H9 (cell line): Measurements from ENCODE around the gene PIP4K2A. TPM values are rescaled to one million over a fixed set of nuclear protein-coding genes. Genes with fewer than 3 reads are reported as not detected.
A peak's percentile ranks its signal among the peaks of the same experiment; 100 is the strongest.

Experiments
- DNase-seq: peaks from one replicate; pipeline ENCODE4 v3.0.0-alpha.2; 2017
- H2AFZ ChIP-seq: one replicate; pipeline ENCODE4 v1.6.1; 2013; ENCODE audit warnings: mild to moderate bottlenecking, low read length, control low read depth, moderate library complexity
- H2AK5ac ChIP-seq: 2 replicates; pipeline ENCODE4 v1.6.1; 2013; ENCODE audit warnings: low read length, control low read depth, mixed read lengths; ENCODE audit not compliant: insufficient read length
- H2BK120ac ChIP-seq: one replicate; pipeline ENCODE4 v1.6.1; 2013; ENCODE audit warnings: low read depth, mild to moderate bottlenecking, low read length, control low read depth, inconsistent platforms; ENCODE audit not compliant: poor library complexity, severe bottlenecking
- H2BK12ac ChIP-seq: 2 replicates; pipeline ENCODE4 v1.6.1; 2013; ENCODE audit warnings: low read length, control low read depth, mixed read lengths, low read depth; ENCODE audit not compliant: insufficient read length
- H2BK15ac ChIP-seq: 2 replicates; pipeline ENCODE4 v1.6.1; 2013; ENCODE audit warnings: low read depth, low read length, control low read depth
- H2BK20ac ChIP-seq: one replicate; pipeline ENCODE4 v1.6.1; 2013; ENCODE audit warnings: low read depth, mild to moderate bottlenecking, low read length, control low read depth, inconsistent platforms; ENCODE audit not compliant: poor library complexity, severe bottlenecking
- H2BK5ac ChIP-seq: 2 replicates; pipeline ENCODE4 v1.6.1; 2013; ENCODE audit warnings: low read length, control low read depth, mixed read lengths; ENCODE audit not compliant: insufficient read length
- H3K14ac ChIP-seq: 2 replicates; pipeline ENCODE4 v1.6.1; 2013; ENCODE audit warnings: low read length, control low read depth; ENCODE audit not compliant: insufficient read depth
- H3K18ac ChIP-seq: 2 replicates; pipeline ENCODE4 v1.6.1; 2013; ENCODE audit warnings: low read depth, mild to moderate bottlenecking, mixed read lengths, low read length, control low read depth; ENCODE audit not compliant: insufficient read length
- H3K23ac ChIP-seq: 2 replicates; pipeline ENCODE4 v1.6.1; 2013; ENCODE audit warnings: low read length, control low read depth, mixed read lengths, low read depth; ENCODE audit not compliant: insufficient read length
- H3K23me2 ChIP-seq: 2 replicates; pipeline ENCODE4 v1.6.1; 2013; ENCODE audit warnings: low read depth, mild to moderate bottlenecking, mixed read lengths, low read length, control low read depth; ENCODE audit not compliant: insufficient read length, poor library complexity, severe bottlenecking
- H3K27ac ChIP-seq: 2 replicates; pipeline ENCODE4 v1.5.1; 2013; ENCODE audit warnings: low read length, control low read depth, mixed read lengths, low read depth; ENCODE audit not compliant: insufficient read length
- H3K27me3 ChIP-seq: 2 replicates; pipeline ENCODE4 v1.6.1; 2013; ENCODE audit warnings: low read length, control low read depth, inconsistent platforms; ENCODE audit not compliant: insufficient read depth
- H3K4ac ChIP-seq: 2 replicates; pipeline ENCODE4 v1.6.1; 2013; ENCODE audit warnings: low read depth, mild to moderate bottlenecking, control low read depth, inconsistent platforms, low read length, moderate library complexity
- H3K4me1 ChIP-seq: 2 replicates; pipeline ENCODE4 v1.6.1; 2013; ENCODE audit warnings: low read length, control low read depth, inconsistent platforms; ENCODE audit not compliant: insufficient read depth
- H3K4me2 ChIP-seq: 2 replicates; pipeline ENCODE4 v1.6.1; 2013; ENCODE audit warnings: low read length, control low read depth, mixed read lengths; ENCODE audit not compliant: insufficient read length, insufficient read depth
- H3K56ac ChIP-seq: 2 replicates; pipeline ENCODE4 v1.6.1; 2013; ENCODE audit warnings: low read depth, mild to moderate bottlenecking, mixed read lengths, low read length, control low read depth; ENCODE audit not compliant: insufficient read length
- H3K79me1 ChIP-seq: 2 replicates; pipeline ENCODE4 v1.6.1; 2013; ENCODE audit warnings: low read depth, mild to moderate bottlenecking, moderate library complexity, low read length, control low read depth, inconsistent platforms; ENCODE audit not compliant: insufficient read depth, poor library complexity, severe bottlenecking
- H3K79me2 ChIP-seq: 2 replicates; pipeline ENCODE4 v1.6.1; 2013; ENCODE audit warnings: low read length, control low read depth, inconsistent platforms; ENCODE audit not compliant: insufficient read depth
- H3K9ac ChIP-seq: 2 replicates; pipeline ENCODE4 v1.6.1; 2013; ENCODE audit warnings: low read length, control low read depth, mixed read lengths; ENCODE audit not compliant: insufficient read length; ENCODE audit errors: extremely low read depth
- H3K9me3 ChIP-seq: one replicate; pipeline ENCODE4 v1.6.1; 2013; ENCODE audit warnings: low read depth, low read length, inconsistent platforms; ENCODE audit not compliant: control insufficient read depth
- H3T11ph ChIP-seq: one replicate; pipeline ENCODE4 v1.6.1; 2013; ENCODE audit warnings: mild to moderate bottlenecking, low read length, control low read depth, inconsistent platforms
- H4K20me1 ChIP-seq: one replicate; pipeline ENCODE4 v1.6.1; 2013; ENCODE audit not compliant: control insufficient read depth, insufficient read length, insufficient read depth
- H4K5ac ChIP-seq: 2 replicates; pipeline ENCODE4 v1.6.1; 2013; ENCODE audit warnings: low read depth, mild to moderate bottlenecking, mixed read lengths, low read length, control low read depth; ENCODE audit not compliant: insufficient read length
- H4K8ac ChIP-seq: replicated peaks from 2 replicates; pipeline ENCODE4 v1.6.1; 2013; ENCODE audit warnings: low read length, control low read depth, mixed read lengths, low read depth; ENCODE audit not compliant: insufficient read length
- H4K91ac ChIP-seq: 2 replicates; pipeline ENCODE4 v1.6.1; 2013; ENCODE audit warnings: low read depth, mild to moderate bottlenecking, moderate library complexity, mixed read lengths, low read length, control low read depth; ENCODE audit not compliant: insufficient read length
- H3K27ac Mint-ChIP-seq, 3 experiments: 2 replicates in 2 of 3; 3 replicates in 1 of 3; pipeline ENCODE4 v1.8.0; 2020 to 2021; ENCODE audit warnings: mixed read lengths in 3 of 3, mild to moderate bottlenecking in 1 of 3, moderate library complexity in 1 of 3
- H3K27me3 Mint-ChIP-seq: 2 replicates; pipeline ENCODE4 v1.8.0; 2021; ENCODE audit warnings: low read depth, mild to moderate bottlenecking, moderate library complexity, mixed read lengths
- H3K36me3 Mint-ChIP-seq, 3 experiments: 2 replicates in 2 of 3; 3 replicates in 1 of 3; pipeline ENCODE4 v1.8.0; 2020 to 2021; ENCODE audit warnings: low read depth in 3 of 3, mixed read lengths in 3 of 3; ENCODE audit not compliant: insufficient read depth in 1 of 3
- H3K4me1 Mint-ChIP-seq, 2 experiments: 2 replicates each; pipeline ENCODE4 v1.8.0; 2020; ENCODE audit warnings: mixed read lengths in 2 of 2
- H3K4me3 Mint-ChIP-seq, 2 experiments: 2 replicates in 1 of 2; 3 replicates in 1 of 2; pipeline ENCODE4 v1.8.0; 2020 to 2021; ENCODE audit warnings: mild to moderate bottlenecking in 2 of 2, mixed read lengths in 2 of 2, moderate library complexity in 1 of 2
- H3K9me3 Mint-ChIP-seq, 2 experiments: 2 replicates in 1 of 2; 3 replicates in 1 of 2; pipeline ENCODE4 v1.8.0; 2020; ENCODE audit warnings: mild to moderate bottlenecking in 2 of 2, mixed read lengths in 2 of 2, moderate library complexity in 1 of 2
- WGBS: extraction: QIAGEN DNeasy Blood & Tissue Kit; methylation state at CpG from one replicate; pipeline ENCODE4 v1.1.7; 2013; ENCODE audit warnings: missing lambda C conversion rate, low lambda C conversion rate, mixed read lengths; ENCODE audit not compliant: insufficient read length; ENCODE audit errors: extremely low coverage; 5-methylcytosine and 5-hydroxymethylcytosine counted together
- total RNA-seq: library from RNA; stranded (reverse); gene quantifications from 2 replicates; pipeline ENCODE4 v1.2.1, GENCODE V29; 2021
- TF ChIP-seq, protein P1 (sequence below): fragments of 200-600 bp; sonication (generic); conservative IDR thresholded peaks from 3 replicates; pipeline ENCODE4 v1.8.0; 2021; ENCODE audit warnings: antibody characterized with exemption, mild to moderate bottlenecking

The PIP4K2A gene
- total RNA-seq, 1 experiment from 2014 or later = 33.6 TPM

DNA sequence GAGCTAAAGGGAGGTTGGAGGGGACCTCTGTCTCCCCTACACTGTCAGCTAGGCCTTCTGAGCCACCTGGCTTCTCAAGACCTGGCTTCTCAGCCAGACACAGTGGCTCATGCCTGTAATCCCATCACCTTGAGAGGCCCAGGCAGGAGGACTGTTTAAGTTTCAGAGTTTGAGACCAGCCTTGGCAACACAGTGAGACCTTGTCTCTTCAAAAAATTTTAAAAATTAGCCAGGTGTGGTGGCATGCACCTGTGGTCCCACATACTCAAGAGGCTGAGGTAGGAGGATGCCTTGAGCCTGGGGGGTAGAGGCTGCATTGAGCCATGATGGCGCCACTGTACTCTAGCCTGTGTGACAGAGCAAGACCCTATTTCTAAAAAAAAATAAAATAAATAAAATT lies 33.1 kb downstream of the PIP4K2A start:
- Mint-ChIP-seq H3K27ac (peak overlapping the region; percentile 61 to 90 (median 66); a peak in 4 of 7 replicates), H3K36me3 (no peaks in the 10 kb centered on the region)
- H3K9me3 ChIP-seq = no peaks in the 10 kb centered on the region

More for the DNA sequence above, 33.1 kb downstream of the PIP4K2A start:
- Histone ChIP-seq H4K8ac (no peak overlapping the region), H3K4me1 (peaks cover 20% of the 10 kb centered on the region), H3K56ac (no peak overlapping the region), H4K20me1 (no peaks in the 10 kb centered on the region), H3K14ac (no peak overlapping the region), H3K18ac (no peak overlapping the region), H2BK20ac (no peak overlapping the region), H2BK5ac (no peak overlapping the region), H3K23ac (no peak overlapping the region), H3T11ph (no peak overlapping the region), H3K23me2 (no peaks in the 10 kb centered on the region), H3K79me1 (no peaks in the 10 kb centered on the region), H2AFZ (no peak overlapping the region), H2BK15ac (no peak overlapping the region), H4K5ac (no peak overlapping the region), H3K79me2 (peaks cover 12% of the 10 kb centered on the region; the same call in 1 of the 2 replicates), H2BK12ac (no peak overlapping the region), H3K4me2 (no peak overlapping the region), H3K27ac (no peak overlapping the region), H3K4ac (no peak overlapping the region), H4K91ac (no peak overlapping the region), H2AK5ac (no peak overlapping the region), H2BK120ac (no peak overlapping the region), H3K27me3 (no peaks in the 10 kb centered on the region), H3K9ac (no peak overlapping the region)
- Mint-ChIP-seq H3K4me3 (no peak overlapping the region), H3K4me1 (peaks cover 51 to 55% of the 10 kb centered on the region in 2 experiments), H3K9me3 (no peaks in the 10 kb centered on the region; a peak in 1 of 5 replicates), H3K27me3 (no peaks in the 10 kb centered on the region)
- no peak for DNase-seq
- TF ChIP-seq, protein P1, sequence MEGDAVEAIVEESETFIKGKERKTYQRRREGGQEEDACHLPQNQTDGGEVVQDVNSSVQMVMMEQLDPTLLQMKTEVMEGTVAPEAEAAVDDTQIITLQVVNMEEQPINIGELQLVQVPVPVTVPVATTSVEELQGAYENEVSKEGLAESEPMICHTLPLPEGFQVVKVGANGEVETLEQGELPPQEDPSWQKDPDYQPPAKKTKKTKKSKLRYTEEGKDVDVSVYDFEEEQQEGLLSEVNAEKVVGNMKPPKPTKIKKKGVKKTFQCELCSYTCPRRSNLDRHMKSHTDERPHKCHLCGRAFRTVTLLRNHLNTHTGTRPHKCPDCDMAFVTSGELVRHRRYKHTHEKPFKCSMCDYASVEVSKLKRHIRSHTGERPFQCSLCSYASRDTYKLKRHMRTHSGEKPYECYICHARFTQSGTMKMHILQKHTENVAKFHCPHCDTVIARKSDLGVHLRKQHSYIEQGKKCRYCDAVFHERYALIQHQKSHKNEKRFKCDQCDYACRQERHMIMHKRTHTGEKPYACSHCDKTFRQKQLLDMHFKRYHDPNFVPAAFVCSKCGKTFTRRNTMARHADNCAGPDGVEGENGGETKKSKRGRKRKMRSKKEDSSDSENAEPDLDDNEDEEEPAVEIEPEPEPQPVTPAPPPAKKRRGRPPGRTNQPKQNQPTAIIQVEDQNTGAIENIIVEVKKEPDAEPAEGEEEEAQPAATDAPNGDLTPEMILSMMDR = no peak
- no CpG with 5 or more reads among the region's 1 CpG for WGBS
